Heart left ventricle (tissue), 16 donors: ENCODE results near the gene RAB10. TPM values are rescaled to one million over a fixed set of nuclear protein-coding genes. Genes with fewer than 3 reads are reported as not detected.
A peak's percentile ranks its signal among the peaks of the same experiment; 100 is the strongest.
"Not testable (repeated sequence)": the region's sequence is repeated elsewhere in the genome, so short reads cannot be mapped to it uniquely, and the experiment has no call there.

Experiments
- ATAC-seq, 4 donors: fragments of 200-7000 bp; cut with Tn5 transposase; one replicate each; pipeline ENCODE4 v1.9.1; 2020 to 2022; ENCODE audit warnings: moderate library complexity in 4 of 4, mild to moderate bottlenecking in 3 of 4, moderate number of reproducible peaks in 1 of 4
- DNase-seq, 5 donors: peaks; one replicate each; pipeline ENCODE4 v3.0.0-alpha.2; 2020
- H3K27ac ChIP-seq, 12 donors: fragments of 200-600 bp; sonication (generic) in 4 of 12; one replicate each; pipeline versions ENCODE4 v1.5.0 to v1.8.0; 2016 to 2022; ENCODE audit warnings: mild to moderate bottlenecking in 2 of 12
- H3K27me3 ChIP-seq, 9 donors: fragments of 200-600 bp; sonication (generic) in 2 of 9; one replicate each; pipeline versions ENCODE4 v1.5.1 to v1.8.0; 2016 to 2022; ENCODE audit warnings: mild to moderate bottlenecking in 3 of 9
- H3K36me3 ChIP-seq, 9 donors: fragments of 200-600 bp; sonication (generic) in 2 of 9; one replicate each; pipeline versions ENCODE4 v1.5.0 to v1.8.0; 2018 to 2022; ENCODE audit warnings: mild to moderate bottlenecking in 2 of 9
- H3K4me1 ChIP-seq, 12 donors: fragments of 200-600 bp; sonication (generic) in 4 of 12; one replicate each; pipeline versions ENCODE4 v1.5.0 to v1.8.0; 2016 to 2022; ENCODE audit warnings: mild to moderate bottlenecking in 3 of 12
- H3K4me3 ChIP-seq, 12 donors: fragments of 200-600 bp; sonication (generic) in 4 of 12; one replicate each; pipeline versions ENCODE4 v1.5.0 to v1.8.0; 2017 to 2022; ENCODE audit warnings: mild to moderate bottlenecking in 9 of 12, moderate library complexity in 4 of 12
- H3K9me3 ChIP-seq, 12 donors: fragments of 200-600 bp; sonication (generic) in 4 of 12; one replicate each; pipeline versions ENCODE4 v1.5.0 to v1.8.0; 2016 to 2022; ENCODE audit warnings: mild to moderate bottlenecking in 1 of 12
- POLR2A ChIP-seq, 2 donors: fragments of 450-650 bp; IDR thresholded peaks; one replicate each; pipeline ENCODE4 v1.6.1; 2017; ENCODE audit warnings: antibody characterized with exemption in 2 of 2, mild to moderate bottlenecking in 2 of 2, moderate library complexity in 2 of 2
- WGBS, 4 donors: extraction: QIAGEN DNeasy Blood & Tissue Kit in 2 of 4; methylation state at CpG; one replicate each; pipeline versions ENCODE4 v1.1.5 to v1.1.7; 2013 to 2018; 5-methylcytosine and 5-hydroxymethylcytosine counted together
- intact Hi-C, 10 donors: fragments of 100-400 bp; cut with DNase I; formaldehyde crosslinking; loops; one replicate each; pipeline versions ENCODE4 v1.11.1 to v1.14.2; 2022
- polyA plus RNA-seq, 2 donors: library from polyadenylated mRNA; stranded (reverse); fragments of 200-250 nt; gene quantifications; one replicate each; pipeline ENCODE4 v1.2.3, GENCODE V29; 2013
- total RNA-seq, 9 donors: library from RNA; depleted of rRNA in 2 of 9; stranded (reverse); fragments of >200 nt in 2 of 9; fragmentation: NEBNext Ultra II Directional in 3 of 9; extraction: Animal tissue kit (Norgen Biotek cat#: 25700) in 3 of 9; gene quantifications; one replicate each; pipeline versions ENCODE4 v1.1.0 to v1.2.4, GENCODE V29; 2016 to 2023
- TF ChIP-seq, protein P1 (sequence below), 12 donors: fragments of 200-600 bp; sonication (generic) in 4 of 12; IDR thresholded peaks; one replicate each; pipeline versions ENCODE4 v1.5.0 to v1.8.0; 2018 to 2022; ENCODE audit warnings: antibody characterized with exemption in 12 of 12, mild to moderate bottlenecking in 5 of 12
- donor health status: ischemic (EF 13 %, LVEDD 7.1; RV severe dilation, severe dysfunction).
- donor health status: healthy with polysubstance abuse.
- donor health status: DM: no; HTN: yes; CAD: no.
- donor health status: DM: no; HTN: no; CAD: no.
- donor health status: ischemic (EF 25% LVEDD 6.9; RV normal size, moderate dysfunction).
- donor health status: ischemic (EF 25% LVEDD 5.7; RV mildly dilated, moderate dysfunction).
- donor health status: healthy.
- donor health status: DM: yes; HTN: yes; CAD: no.
- donor health status: ischemic (EF 35%, LVEDD 5.7; RV mildly dilated, moderate dysfunction).
- donor health status: nonischemic (EF 11% LVEDD 7.7; RV severe dilation, severe dysfunction).
- donor health status: DM: yes; HTN: yes; CAD: no.
- donor health status: PGD.
- donor health status: ischemic (EF 29% LVEDD 5.4; RV normal size, mild dysfunction).
- donor health status: nonischemic (EF 23%, LVEDD 6.1; RV moderate dilation, normal function).

Gene RAB10
- total and polyA plus RNA-seq, 11 donors, result 33.1 to 121 (median 97.4) TPM

DNA sequence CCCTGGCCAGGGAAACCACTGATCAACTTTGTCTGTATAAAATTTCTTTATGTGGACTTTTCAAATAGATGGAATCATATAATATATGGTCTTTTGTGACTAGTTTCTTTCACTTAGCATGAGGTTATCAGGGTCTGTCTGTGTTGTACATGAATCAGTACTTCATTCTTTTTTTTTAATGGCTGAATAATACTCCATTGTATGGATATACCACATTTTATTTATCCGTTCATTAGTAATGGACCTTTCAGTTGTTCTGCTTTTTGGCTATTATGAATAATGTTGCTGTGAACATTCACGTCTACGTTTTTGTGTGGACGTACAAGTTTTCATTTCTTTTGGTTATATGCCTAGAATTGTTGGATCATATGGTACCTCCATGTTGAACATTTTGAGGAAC, 69.9 kb downstream of the RAB10 start:
- peaks cover 0 to 23% (median 2%) of the 10 kb centered on the region in 9 donors for H3K36me3 ChIP-seq
- no peak overlapping the region for H3K4me3 ChIP-seq
- ATAC-seq, result no peak
- no peak for TF ChIP-seq POLR2A (IDR thresholded peaks at IDR 0.05)
- TF ChIP-seq, protein P1, sequence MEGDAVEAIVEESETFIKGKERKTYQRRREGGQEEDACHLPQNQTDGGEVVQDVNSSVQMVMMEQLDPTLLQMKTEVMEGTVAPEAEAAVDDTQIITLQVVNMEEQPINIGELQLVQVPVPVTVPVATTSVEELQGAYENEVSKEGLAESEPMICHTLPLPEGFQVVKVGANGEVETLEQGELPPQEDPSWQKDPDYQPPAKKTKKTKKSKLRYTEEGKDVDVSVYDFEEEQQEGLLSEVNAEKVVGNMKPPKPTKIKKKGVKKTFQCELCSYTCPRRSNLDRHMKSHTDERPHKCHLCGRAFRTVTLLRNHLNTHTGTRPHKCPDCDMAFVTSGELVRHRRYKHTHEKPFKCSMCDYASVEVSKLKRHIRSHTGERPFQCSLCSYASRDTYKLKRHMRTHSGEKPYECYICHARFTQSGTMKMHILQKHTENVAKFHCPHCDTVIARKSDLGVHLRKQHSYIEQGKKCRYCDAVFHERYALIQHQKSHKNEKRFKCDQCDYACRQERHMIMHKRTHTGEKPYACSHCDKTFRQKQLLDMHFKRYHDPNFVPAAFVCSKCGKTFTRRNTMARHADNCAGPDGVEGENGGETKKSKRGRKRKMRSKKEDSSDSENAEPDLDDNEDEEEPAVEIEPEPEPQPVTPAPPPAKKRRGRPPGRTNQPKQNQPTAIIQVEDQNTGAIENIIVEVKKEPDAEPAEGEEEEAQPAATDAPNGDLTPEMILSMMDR (IDR thresholded peaks at IDR 0.05), result no peak
- no peak overlapping the region for H3K27ac ChIP-seq
- intact Hi-C loops, result no loop called here
- 96 to 98% (median 97%) methylated on average over 4 of the region's 4 CpGs for WGBS, 4 donors
- no peaks in the 10 kb centered on the region for H3K27me3 ChIP-seq
- H3K4me1 ChIP-seq, result peaks cover 0 to 37% (median 15%) of the 10 kb centered on the region in 12 donors
- H3K9me3 ChIP-seq, result peaks cover 0 to 9% (median 0%) of the 10 kb centered on the region in 12 donors
- DNase-seq, result no peak

DNA sequence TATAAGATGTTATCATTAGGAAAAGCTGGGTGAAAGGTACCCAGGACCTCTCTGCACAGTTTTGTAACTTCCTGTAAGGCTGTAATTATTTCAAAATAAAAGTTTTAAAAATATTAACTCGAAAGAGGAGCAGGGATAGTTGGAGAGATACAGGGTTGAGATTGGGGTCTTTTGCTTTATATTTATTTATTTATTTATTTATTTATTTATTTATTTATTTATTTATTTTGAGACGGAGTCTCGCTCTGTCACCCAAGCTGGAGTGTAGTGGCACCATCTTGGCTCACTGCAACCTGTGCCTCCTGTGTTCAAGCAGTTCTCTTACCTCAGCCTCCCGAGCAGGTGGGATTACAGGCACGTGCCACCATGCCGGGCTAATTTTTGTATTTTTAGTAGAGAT, 74.8 kb downstream of the RAB10 start:
- Histone ChIP-seq H3K4me1 (peaks cover 0 to 15% (median 3%) of the 10 kb centered on the region in 12 donors), H3K36me3 (peaks cover 0 to 49% (median 33%) of the 10 kb centered on the region in 9 donors)
- ATAC-seq, H3K27me3 ChIP-seq, DNase-seq, H3K27ac ChIP-seq, intact Hi-C loops, H3K9me3 ChIP-seq, H3K4me3 ChIP-seq: not testable (repeated sequence)
- WGBS, 4 donors, result 93 to 98% (median 94%) methylated on average over 6 of the region's 6 CpGs

DNA sequence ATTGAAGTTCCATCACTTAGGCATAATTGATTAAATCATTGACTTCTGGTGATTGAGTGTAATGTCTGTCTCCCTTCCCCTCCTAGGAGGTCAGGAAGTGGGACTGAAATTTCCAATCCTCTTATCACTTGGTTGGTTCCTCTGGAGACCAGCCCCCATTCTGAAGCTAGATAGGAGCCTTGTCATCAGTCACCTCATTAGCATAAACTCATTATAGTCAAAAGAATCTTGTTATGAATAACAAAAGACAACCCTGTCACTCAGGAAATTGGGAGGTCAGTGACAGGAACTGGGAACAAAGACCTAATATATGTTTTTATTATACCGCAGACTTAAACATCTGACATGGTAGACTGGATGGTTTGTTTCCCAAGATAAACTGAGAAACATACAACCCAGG, 78.3 kb downstream of the RAB10 start:
- Histone ChIP-seq H3K27me3 (no peaks in the 10 kb centered on the region), H3K27ac (no peak overlapping the region), H3K9me3 (no peaks in the 10 kb centered on the region), H3K36me3 (peaks cover 0 to 46% (median 33%) of the 10 kb centered on the region in 9 donors), H3K4me1 (peaks cover 0 to 19% (median 5%) of the 10 kb centered on the region in 12 donors), H3K4me3 (no peak overlapping the region)
- intact Hi-C loops, result no loop called here
- WGBS, 4 donors, result 80 to 92% (median 87%) methylated on average over 1 of the region's 1 CpG
- no peak for ATAC-seq
- no peak for DNase-seq
- TF ChIP-seq POLR2A (IDR thresholded peaks at IDR 0.05), result no peak
- TF ChIP-seq, protein P1 (IDR thresholded peaks at IDR 0.05), result no peak

DNA sequence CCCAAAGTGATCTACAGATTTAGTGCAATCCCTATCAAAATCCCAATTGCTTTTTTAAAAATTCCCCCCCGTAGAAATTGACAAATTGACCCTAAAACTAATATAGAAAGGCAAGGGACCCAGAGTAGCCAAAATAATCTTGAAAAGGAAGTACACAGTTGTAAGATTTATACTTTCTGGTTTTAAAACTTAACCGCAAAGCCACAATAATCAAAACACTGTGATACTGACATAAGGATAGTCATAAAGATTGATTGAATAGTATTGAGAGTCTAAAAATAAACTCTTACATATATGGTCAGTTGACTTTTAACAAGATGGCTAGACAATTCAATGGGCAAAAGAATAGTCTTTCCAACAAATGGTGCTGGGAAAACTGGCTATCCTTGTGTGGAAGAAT, 80.3 kb downstream of the RAB10 start:
- intact Hi-C loops, result no loop called here
- Histone ChIP-seq H3K4me3 (no peak overlapping the region), H3K9me3 (no peaks in the 10 kb centered on the region), H3K4me1 (peaks cover 0 to 18% (median 0%) of the 10 kb centered on the region in 12 donors), H3K36me3 (peaks cover 0 to 49% (median 33%) of the 10 kb centered on the region in 9 donors), H3K27me3 (no peaks in the 10 kb centered on the region), H3K27ac (no peak overlapping the region)
- ATAC-seq (no peak), DNase-seq (no peak)
- TF ChIP-seq POLR2A (IDR thresholded peaks at IDR 0.05), result no peak
- TF ChIP-seq, protein P1 (IDR thresholded peaks at IDR 0.05), result no peak
- WGBS, 4 donors, result 87 to 94% (median 91%) methylated on average over 2 of the region's 2 CpGs

DNA sequence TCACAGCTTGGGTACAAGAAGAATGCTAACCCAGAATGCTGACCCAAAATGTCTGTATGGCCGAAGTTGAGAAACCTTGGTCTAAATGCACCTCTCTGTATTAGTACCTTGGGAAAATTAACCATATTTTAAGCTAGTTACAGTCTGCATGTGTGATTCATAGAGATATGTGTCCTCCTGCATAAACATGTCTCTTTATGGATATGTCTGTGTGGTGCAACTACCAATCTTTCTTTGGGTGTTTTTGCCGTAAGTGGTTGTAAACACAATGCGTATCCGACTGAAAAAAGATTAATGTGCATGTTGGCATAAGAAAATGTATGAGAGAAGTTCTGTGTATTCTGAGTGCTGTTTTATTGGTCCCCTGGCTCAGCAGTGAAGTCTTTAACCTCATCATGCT, 84.8 kb downstream of the RAB10 start:
- ATAC-seq (no peak), DNase-seq (no peak)
- H3K4me1 ChIP-seq, result peaks cover 0 to 42% (median 15%) of the 10 kb centered on the region in 12 donors
- 80 to 92% (median 87%) methylated on average over 4 of the region's 4 CpGs for WGBS, 4 donors
- TF ChIP-seq, protein P1 (IDR thresholded peaks at IDR 0.05), result no peak
- no peak for TF ChIP-seq POLR2A (IDR thresholded peaks at IDR 0.05)
- H3K27ac ChIP-seq, result peak overlapping the region in 1 of 12 donors; percentile 0
- no peak overlapping the region for H3K4me3 ChIP-seq
- intact Hi-C loops, result no loop called here
- H3K9me3 ChIP-seq, result no peaks in the 10 kb centered on the region
- peaks cover 0 to 13% (median 0%) of the 10 kb centered on the region in 9 donors for H3K36me3 ChIP-seq
- H3K27me3 ChIP-seq, result no peaks in the 10 kb centered on the region
